HEK293T (cell line): ENCODE results near the gene PADI6.

Experiments
- CTCF ChIA-PET: fragments of 350-600 bp; formaldehyde crosslinking; extraction: SDS; loops from one replicate; lab custom pipeline; 2021; ENCODE audit warnings: antibody characterized with exemption, inconsistent platforms; lab: Yijun Ruan, JAX
- POLR2A ChIA-PET: fragments of 350-600 bp; formaldehyde crosslinking; extraction: SDS; loops from one replicate; lab custom pipeline; 2020; ENCODE audit warnings: antibody characterized with exemption, inconsistent platforms; lab: Yijun Ruan, JAX
- DNase-seq: peaks from one replicate; pipeline ENCODE4 v3.0.0; 2012; ENCODE audit warnings: mixed read lengths; ENCODE audit errors: extremely low spot score
- ARNT ChIP-seq: fragments of 450-650 bp; IDR thresholded peaks from 2 replicates; pipeline ENCODE4 v1.6.1; 2017; ENCODE audit warnings: mild to moderate bottlenecking
- BHLHE40 ChIP-seq: fragments of 450-650 bp; IDR thresholded peaks from 2 replicates; pipeline ENCODE4 v1.6.1; 2016; ENCODE audit warnings: mild to moderate bottlenecking, moderate library complexity, borderline replicate concordance
- CTBP1 ChIP-seq: fragments of 450-650 bp; IDR thresholded peaks from 2 replicates; pipeline ENCODE4 v1.6.1; 2016; ENCODE audit warnings: borderline replicate concordance
- ELF4 ChIP-seq: fragments of 450-650 bp; IDR thresholded peaks from 2 replicates; pipeline ENCODE4 v1.6.1; 2017; ENCODE audit warnings: antibody characterized with exemption
- FOXA1 ChIP-seq: fragments of 450-650 bp; IDR thresholded peaks from 2 replicates; pipeline ENCODE4 v1.6.1; 2016; ENCODE audit warnings: mild to moderate bottlenecking
- FOXK2 ChIP-seq: fragments of 450-650 bp; IDR thresholded peaks from 2 replicates; pipeline ENCODE4 v1.6.1; 2016; ENCODE audit warnings: mild to moderate bottlenecking
- HDGF ChIP-seq: fragments of 450-650 bp; IDR thresholded peaks from 2 replicates; pipeline ENCODE4 v1.6.1; 2017; ENCODE audit warnings: antibody characterized with exemption, borderline replicate concordance
- L3MBTL2 ChIP-seq: fragments of 450-650 bp; conservative IDR thresholded peaks from 2 replicates; pipeline ENCODE4 v1.6.1; 2016; ENCODE audit warnings: mild to moderate bottlenecking
- LEF1 ChIP-seq: fragments of 450-650 bp; IDR thresholded peaks from 2 replicates; pipeline ENCODE4 v1.6.1; 2017; ENCODE audit warnings: mild to moderate bottlenecking, borderline replicate concordance
- NFRKB ChIP-seq: fragments of 450-650 bp; IDR thresholded peaks from 2 replicates; pipeline ENCODE4 v1.6.1; 2016; ENCODE audit warnings: mild to moderate bottlenecking, moderate library complexity
- PKNOX1 ChIP-seq: fragments of 450-650 bp; IDR thresholded peaks from 2 replicates; pipeline ENCODE4 v1.6.1; 2016
- SP1 ChIP-seq: fragments of 450-650 bp; IDR thresholded peaks from 2 replicates; pipeline ENCODE4 v1.6.1; 2017
- SUZ12 ChIP-seq: fragments of 450-650 bp; IDR thresholded peaks from 2 replicates; pipeline ENCODE4 v1.6.1; 2016; ENCODE audit warnings: mild to moderate bottlenecking
- TARDBP ChIP-seq: fragments of 450-650 bp; IDR thresholded peaks from 2 replicates; pipeline ENCODE4 v1.6.1; 2016
- ZNF384 ChIP-seq: fragments of 450-650 bp; IDR thresholded peaks from 2 replicates; pipeline ENCODE4 v1.6.1; 2016

PADI6 gene

GRCh38 chr1:17436380-17437174 is 64.6 kb downstream of the PADI6 start:
- TF ChIP-seq BHLHE40: no peak
- no peak for TF ChIP-seq FOXK2
- no peak for TF ChIP-seq LEF1
- TF ChIP-seq CTBP1: no peak
- no peak for TF ChIP-seq L3MBTL2
- no peak for TF ChIP-seq PKNOX1
- TF ChIP-seq ARNT: no peak
- no peak for TF ChIP-seq ZNF384
- TF ChIP-seq SUZ12: no peak
- no peak for TF ChIP-seq TARDBP
- no peak for TF ChIP-seq ELF4
- TF ChIP-seq HDGF: no peak
- DNase-seq: no peak
- ChIA-PET CTCF (no interaction called here), POLR2A (interaction anchor here (1.3 kb wide), 1 partner anchor 26 kb away, joined by 3 read pairs; no protein-coding TSS in a partner anchor)

GRCh38 chr1:17437260-17437579 is 65.2 kb downstream of the PADI6 start:
- CTCF ChIA-PET: no interaction called here
- DNase-seq: no peak
- POLR2A ChIA-PET: interaction anchor here (1.3 to 1.4 kb wide), 2 partner anchors 26 to 35 kb away, joined by 3 to 4 read pairs; no protein-coding TSS in a partner anchor
- TF ChIP-seq LEF1 (no peak), FOXA1 (no peak), PKNOX1 (no peak), BHLHE40 (no peak), ELF4 (no peak), SP1 (no peak), L3MBTL2 (no peak), SUZ12 (no peak), NFRKB (no peak), ARNT (no peak)

- CTCF ChIA-PET: no interaction called here
- peak; percentile 84 for DNase-seq
These were observed 65.8 kb downstream of the PADI6 start for GRCh38 chr1:17437580-17438317.

GRCh38 chr1:17438318-17439249 is 66.6 kb downstream of the PADI6 start:
- CTCF ChIA-PET: interaction anchor here (0.6 kb wide), 2 partner anchors 223 to 262 kb away, joined by 3 read pairs; no protein-coding TSS in a partner anchor

More at GRCh38 chr1:17437580-17438317, 65.8 kb downstream of the PADI6 start:
- TF ChIP-seq FOXA1 (no peak), BHLHE40 (no peak), HDGF (no peak), ELF4 (no peak), ZNF384 (no peak)
- POLR2A ChIA-PET: interaction anchor here (1.3 to 1.4 kb wide), 2 partner anchors 27 to 35 kb away, joined by 3 to 4 read pairs; no protein-coding TSS in a partner anchor

GRCh38 chr1:17439250-17440073 is 67.5 kb downstream of the PADI6 start, which contains the start of gene RCC2:
Gene RCC2 (minus strand): TSS chr1:17439677. CDS start chr1:17438514, 1,163 bp downstream.
- ChIA-PET POLR2A (interaction anchor here (0.6 to 1.8 kb wide), 6 partner anchors 8 to 36 kb away, joined by 3 to 10 read pairs (median 4); no protein-coding TSS in a partner anchor), CTCF (interaction anchor here (0.6 to 1.2 kb wide), 2 partner anchors 13 to 261 kb away, joined by 3 read pairs; no protein-coding TSS in a partner anchor)
- TF ChIP-seq L3MBTL2: peak; percentile 59; the same call in 1 of the 2 replicates
- no peak for TF ChIP-seq SP1
- peak; percentile 74 for TF ChIP-seq ZNF384
- peak; percentile 84 for DNase-seq

More at GRCh38 chr1:17438318-17439249, 66.6 kb downstream of the PADI6 start:
- POLR2A ChIA-PET: interaction anchor here (0.6 to 1.8 kb wide), 5 partner anchors 9 to 37 kb away, joined by 3 to 4 read pairs (median 3); no protein-coding TSS in a partner anchor
- peak; percentile 46; the same call in 1 of the 2 replicates for TF ChIP-seq LEF1
- TF ChIP-seq SUZ12: no peak
- DNase-seq: peak; percentile 59
